HUES6 (cell line): ENCODE results near the gene GLI2.
A peak's percentile ranks its signal among the peaks of the same experiment; 100 is the strongest.

ENCODE experiments used
- H3K27ac ChIP-seq: 2 replicates; pipeline ENCODE4 v1.7.0; 2013; ENCODE audit warnings: low read depth, mild to moderate bottlenecking, low read length, inconsistent platforms
- H3K27me3 ChIP-seq: 2 replicates; pipeline ENCODE4 v1.6.1; 2013; ENCODE audit warnings: low read length; ENCODE audit not compliant: control insufficient read depth, insufficient read depth
- H3K36me3 ChIP-seq: 2 replicates; pipeline ENCODE4 v1.6.1; 2013; ENCODE audit warnings: low read length; ENCODE audit not compliant: control insufficient read depth, insufficient read depth
- H3K4me1 ChIP-seq: 2 replicates; pipeline ENCODE4 v1.6.1; 2013; ENCODE audit warnings: low read length; ENCODE audit not compliant: control insufficient read depth, insufficient read depth
- H3K4me3 ChIP-seq: 2 replicates; pipeline ENCODE4 v1.5.1; 2013; ENCODE audit warnings: low read depth, low read length
- H3K9ac ChIP-seq: one replicate; pipeline ENCODE4 v1.6.1; 2013; ENCODE audit warnings: mild to moderate bottlenecking, low read length
- H3K9me3 ChIP-seq: 2 replicates; pipeline ENCODE4 v1.6.1; 2013; ENCODE audit warnings: low read depth, low read length; ENCODE audit not compliant: control insufficient read depth, insufficient read depth

GLI2 gene

GRCh38 chr2:120738117-120738516, 2.4 kb downstream of the GLI2 start:
- Histone ChIP-seq H3K9ac (peak overlapping the region; percentile 79), H3K4me3 (peak overlapping the region; percentile 85), H3K27me3 (no peaks in the 10 kb centered on the region), H3K9me3 (no peaks in the 10 kb centered on the region), H3K27ac (0 out of 2 replicates have a peak overlapping the region, but pooled peaks have one; percentile 47), H3K4me1 (peaks cover 63% of the 10 kb centered on the region), H3K36me3 (no peaks in the 10 kb centered on the region)

DNA sequence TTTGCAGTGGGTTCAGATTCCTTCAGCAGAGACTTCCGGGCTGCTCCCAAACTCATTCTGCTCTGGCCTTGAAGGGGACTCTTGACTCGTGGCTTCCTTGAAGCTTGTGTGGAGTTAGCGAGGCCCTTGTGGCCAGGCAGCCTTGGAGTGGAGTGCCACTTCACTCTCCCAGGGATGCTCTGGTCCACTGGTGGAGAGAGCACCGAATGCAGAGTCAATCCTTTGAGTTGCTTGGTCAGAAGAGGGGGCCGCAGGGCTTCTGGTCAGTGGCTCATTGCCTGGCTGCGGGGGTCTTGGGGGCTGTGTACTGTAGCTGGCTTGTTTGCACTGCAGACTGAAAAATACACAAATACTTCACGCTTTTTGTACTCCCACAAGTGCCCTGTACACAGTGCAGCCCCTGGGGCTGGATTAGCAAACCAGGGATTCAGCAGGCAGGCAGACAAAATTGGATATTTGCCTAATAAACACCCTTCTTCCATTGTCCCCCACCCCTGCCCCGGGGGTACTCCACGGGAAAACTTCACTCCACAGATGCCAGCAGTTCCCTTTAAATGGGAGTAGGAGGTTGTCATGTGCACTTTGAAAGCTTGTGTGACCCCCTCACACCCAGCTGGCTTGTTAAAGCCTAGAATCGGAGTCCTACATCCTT, 3.2 kb downstream of the GLI2 start:
- H3K27me3 ChIP-seq, result no peaks in the 10 kb centered on the region
- H3K36me3 ChIP-seq, result no peaks in the 10 kb centered on the region
- peak overlapping the region; percentile 79 for H3K9ac ChIP-seq
- peaks cover 63% of the 10 kb centered on the region for H3K4me1 ChIP-seq
- no peaks in the 10 kb centered on the region for H3K9me3 ChIP-seq
- H3K4me3 ChIP-seq, result peak overlapping the region; percentile 85
- 0 out of 2 replicates have a peak overlapping the region, but pooled peaks have one; percentile 47 for H3K27ac ChIP-seq

DNA sequence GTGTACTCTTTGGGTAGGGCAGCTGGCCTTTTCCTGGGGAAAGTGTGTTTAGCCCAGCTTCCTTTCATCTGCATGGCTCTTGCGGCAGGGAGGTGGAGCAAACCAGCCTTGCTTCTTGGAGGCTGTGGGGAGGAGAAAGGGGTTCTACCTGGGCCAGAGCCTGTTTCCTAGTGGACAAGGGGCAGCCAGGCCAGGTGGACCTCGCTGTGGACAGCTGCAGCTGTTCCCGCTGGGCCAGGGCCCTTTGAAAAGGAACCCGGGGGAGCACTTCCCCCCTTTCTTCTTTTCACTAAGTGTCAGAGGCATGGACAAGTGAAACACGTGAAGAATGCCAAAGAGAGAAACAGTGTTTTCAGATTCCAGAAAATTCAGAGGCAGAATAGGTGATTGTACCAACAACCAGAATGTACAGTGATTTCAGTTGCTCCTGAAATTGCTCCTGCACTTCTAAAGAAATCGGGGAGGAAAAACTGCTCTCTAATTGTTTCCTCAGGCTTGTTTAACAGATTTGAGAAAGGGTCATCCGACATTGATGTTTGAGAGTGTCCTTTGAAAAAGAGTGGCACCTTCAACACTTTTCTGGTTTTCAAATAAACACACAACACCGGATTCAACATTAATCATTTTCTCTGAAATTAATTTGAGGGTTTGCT, 3.9 kb downstream of the GLI2 start:
- H3K4me1 ChIP-seq, result peaks cover 62% of the 10 kb centered on the region
- peak overlapping the region; percentile 3; the same call in 1 of the 2 replicates for H3K27ac ChIP-seq
- H3K9me3 ChIP-seq, result no peaks in the 10 kb centered on the region
- H3K9ac ChIP-seq, result peak overlapping the region; percentile 79
- no peaks in the 10 kb centered on the region for H3K36me3 ChIP-seq
- H3K27me3 ChIP-seq, result no peaks in the 10 kb centered on the region
- peak overlapping the region; percentile 85 for H3K4me3 ChIP-seq

GRCh38 chr2:120740375-120740764, 4.7 kb downstream of the GLI2 start:
- no peaks in the 10 kb centered on the region for H3K9me3 ChIP-seq
- no peaks in the 10 kb centered on the region for H3K36me3 ChIP-seq
- H3K4me1 ChIP-seq, result peaks cover 55% of the 10 kb centered on the region
- peak overlapping the region; percentile 85 for H3K4me3 ChIP-seq
- H3K27me3 ChIP-seq, result no peaks in the 10 kb centered on the region
- peak overlapping the region; percentile 85 for H3K9ac ChIP-seq
- peak overlapping the region; percentile 88; the same call in 1 of the 2 replicates for H3K27ac ChIP-seq

- peak overlapping the region; percentile 85 for H3K4me3 ChIP-seq
- H3K9me3 ChIP-seq, result no peaks in the 10 kb centered on the region
- H3K27ac ChIP-seq, result peak overlapping the region; percentile 88
- no peaks in the 10 kb centered on the region for H3K27me3 ChIP-seq
- H3K36me3 ChIP-seq, result no peaks in the 10 kb centered on the region
- H3K9ac ChIP-seq, result peak overlapping the region; percentile 85
- H3K4me1 ChIP-seq, result peaks cover 55% of the 10 kb centered on the region
Measured at GRCh38 chr2:120740765-120741524, 5.3 kb downstream of the GLI2 start.

GRCh38 chr2:120741571-120742561, 6.2 kb downstream of the GLI2 start:
- no peaks in the 10 kb centered on the region for H3K27me3 ChIP-seq

DNA sequence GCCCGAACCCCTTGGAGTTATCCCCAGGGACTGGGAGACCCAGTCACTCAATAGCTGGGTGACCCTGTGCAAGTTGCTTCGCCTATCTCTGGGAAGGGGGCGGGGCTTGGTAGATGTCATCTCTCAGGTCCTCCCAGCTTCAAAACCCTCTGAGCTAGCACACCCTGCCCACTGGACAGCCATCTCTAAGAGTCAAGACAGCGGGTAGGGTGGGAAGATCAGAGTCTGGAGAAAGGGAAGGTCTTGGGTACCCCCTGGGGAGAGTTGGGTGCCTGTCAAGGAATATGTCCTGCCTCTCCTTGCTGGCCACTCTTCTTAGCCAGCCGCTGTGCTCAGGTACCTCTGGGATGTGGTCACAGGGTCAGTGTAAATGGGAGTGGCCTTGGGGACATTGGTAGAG, 8.0 kb downstream of the GLI2 start:
- no peak overlapping the region for H3K4me3 ChIP-seq
- H3K4me1 ChIP-seq, result peaks cover 55% of the 10 kb centered on the region
- no peak overlapping the region for H3K9ac ChIP-seq
- H3K27me3 ChIP-seq, result no peaks in the 10 kb centered on the region
- no peak overlapping the region for H3K27ac ChIP-seq
- H3K36me3 ChIP-seq, result no peaks in the 10 kb centered on the region
- H3K9me3 ChIP-seq, result no peaks in the 10 kb centered on the region

More at GRCh38 chr2:120741571-120742561, 6.2 kb downstream of the GLI2 start:
- peak overlapping the region; percentile 85 for H3K4me3 ChIP-seq
- H3K4me1 ChIP-seq, result peaks cover 56% of the 10 kb centered on the region
- peak overlapping the region; percentile 85 for H3K9ac ChIP-seq
- peak overlapping the region; percentile 88 for H3K27ac ChIP-seq
- no peaks in the 10 kb centered on the region for H3K9me3 ChIP-seq
- H3K36me3 ChIP-seq, result no peaks in the 10 kb centered on the region

GRCh38 chr2:120744817-120745216, 9.1 kb downstream of the GLI2 start:
- Histone ChIP-seq H3K9me3 (no peaks in the 10 kb centered on the region), H3K36me3 (no peaks in the 10 kb centered on the region), H3K27ac (no peak overlapping the region), H3K27me3 (no peaks in the 10 kb centered on the region), H3K4me3 (no peak overlapping the region), H3K4me1 (peaks cover 53% of the 10 kb centered on the region), H3K9ac (no peak overlapping the region)

- Histone ChIP-seq H3K4me3 (no peak overlapping the region), H3K27me3 (no peaks in the 10 kb centered on the region), H3K9ac (no peak overlapping the region), H3K27ac (no peak overlapping the region), H3K36me3 (no peaks in the 10 kb centered on the region), H3K9me3 (no peaks in the 10 kb centered on the region), H3K4me1 (peaks cover 53% of the 10 kb centered on the region)
Measured at GRCh38 chr2:120745420-120746111, 9.9 kb downstream of the GLI2 start.

DNA sequence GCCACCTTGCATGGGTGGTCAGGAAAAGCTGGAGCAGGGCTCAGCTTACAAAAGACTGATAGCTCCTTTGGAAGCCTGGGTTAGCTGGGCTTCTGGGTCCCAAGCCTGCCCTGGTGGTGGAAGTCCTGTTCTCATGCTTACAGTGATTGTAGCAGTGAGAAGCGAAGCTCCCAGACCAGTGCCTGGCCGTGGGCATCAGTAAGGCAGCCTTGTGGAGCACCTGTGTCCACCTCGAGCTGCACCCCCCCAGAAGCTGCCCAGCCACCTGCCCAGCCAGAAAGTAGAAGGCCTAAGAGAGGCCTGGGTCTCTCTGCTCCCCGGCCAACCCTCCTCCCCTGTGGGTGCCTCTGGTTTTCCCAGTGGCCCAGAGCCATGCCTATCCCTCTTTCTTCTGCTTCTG, 10.5 kb downstream of the GLI2 start:
- Histone ChIP-seq H3K36me3 (no peaks in the 10 kb centered on the region), H3K9ac (no peak overlapping the region), H3K27ac (no peak overlapping the region), H3K4me1 (peaks cover 52% of the 10 kb centered on the region), H3K27me3 (no peaks in the 10 kb centered on the region), H3K4me3 (no peak overlapping the region), H3K9me3 (no peaks in the 10 kb centered on the region)
